ENCODE measurements around the gene ALX4.

The ALX4 gene

DNA sequence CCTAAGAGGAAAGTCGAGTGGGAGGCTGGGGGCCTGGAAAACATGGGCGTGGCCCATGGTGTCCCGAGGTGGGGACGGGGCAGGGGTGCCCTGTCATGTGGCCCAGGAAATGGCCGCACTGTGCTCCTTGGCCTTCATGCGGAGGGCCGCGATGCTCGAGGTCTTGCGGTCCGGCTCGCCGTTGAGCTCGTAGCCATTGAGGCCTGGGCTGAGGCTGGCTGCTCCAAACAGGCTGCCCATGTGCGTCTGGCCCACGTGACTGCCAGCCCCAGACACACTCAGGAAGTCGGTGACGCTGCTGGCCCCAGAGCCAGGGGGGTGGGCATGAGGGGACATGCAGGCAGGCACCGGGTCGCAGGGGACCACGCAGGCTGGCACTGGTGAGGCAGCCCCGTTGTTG, 45.2 kb downstream of the ALX4 start:
- no peak for DNase-seq

- no peak for DNase-seq
These were observed 45.5 kb downstream of the ALX4 start for GRCh38 chr11:44264438-44264749.

DNA sequence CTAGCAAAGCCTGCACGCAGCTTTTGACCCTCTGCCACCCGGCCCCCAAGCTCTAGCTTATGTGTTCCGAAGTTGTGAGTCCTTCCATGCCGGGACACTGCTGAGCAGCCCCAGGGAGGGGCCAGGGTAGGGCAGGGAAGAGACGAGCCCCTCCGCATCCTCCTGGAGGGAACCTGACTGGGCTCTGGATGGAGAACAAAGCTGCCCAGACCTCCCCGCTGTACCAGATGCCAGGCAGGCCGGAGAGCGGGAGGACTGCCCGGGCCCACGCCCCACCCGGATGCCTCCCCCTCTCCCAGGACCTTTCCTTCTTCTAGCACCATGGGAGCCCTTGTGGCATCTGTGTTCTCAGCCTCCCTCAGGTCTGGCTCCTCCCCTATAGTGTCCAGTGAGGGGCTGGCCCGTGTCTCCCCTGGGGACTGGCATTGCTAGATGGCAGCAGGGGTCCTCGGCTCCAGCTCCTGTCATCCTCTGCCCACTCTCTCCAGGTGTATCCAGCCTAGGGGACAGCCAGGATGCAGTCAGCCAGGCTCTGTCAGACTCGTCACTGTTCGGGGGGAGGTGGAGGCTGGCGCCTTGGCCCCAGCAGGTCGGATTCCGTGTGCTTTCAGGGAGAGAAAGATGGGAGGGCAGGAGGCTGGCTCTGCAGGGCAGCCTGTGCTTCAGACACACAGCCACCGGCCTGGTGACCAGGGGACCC, 46.1 kb downstream of the ALX4 start:
- DNase-seq, result no peak

- DNase-seq, result no peak
These were observed 47.9 kb downstream of the ALX4 start for GRCh38 chr11:44261800-44262591.

- no peak for DNase-seq
These were observed 49.9 kb downstream of the ALX4 start for GRCh38 chr11:44260081-44260480.

GRCh38 chr11:44258839-44259420, 51.0 kb downstream of the ALX4 start:
- no peak for DNase-seq

DNA sequence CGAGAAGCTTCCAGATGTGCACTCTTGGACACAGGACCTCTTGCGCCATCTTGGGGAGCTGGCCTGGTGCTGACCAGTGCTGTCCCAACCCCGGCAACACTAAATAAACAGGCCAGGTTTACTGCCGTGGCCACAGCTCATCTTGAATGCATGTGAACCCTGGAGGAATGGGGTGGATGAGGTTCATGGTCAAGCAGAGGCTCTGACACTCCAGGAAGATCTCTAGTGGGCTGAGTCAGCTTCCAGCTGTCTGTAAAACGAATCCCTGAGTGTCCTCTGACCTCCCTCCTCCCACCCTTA, 51.8 kb downstream of the ALX4 start:
- no peak for DNase-seq

DNA sequence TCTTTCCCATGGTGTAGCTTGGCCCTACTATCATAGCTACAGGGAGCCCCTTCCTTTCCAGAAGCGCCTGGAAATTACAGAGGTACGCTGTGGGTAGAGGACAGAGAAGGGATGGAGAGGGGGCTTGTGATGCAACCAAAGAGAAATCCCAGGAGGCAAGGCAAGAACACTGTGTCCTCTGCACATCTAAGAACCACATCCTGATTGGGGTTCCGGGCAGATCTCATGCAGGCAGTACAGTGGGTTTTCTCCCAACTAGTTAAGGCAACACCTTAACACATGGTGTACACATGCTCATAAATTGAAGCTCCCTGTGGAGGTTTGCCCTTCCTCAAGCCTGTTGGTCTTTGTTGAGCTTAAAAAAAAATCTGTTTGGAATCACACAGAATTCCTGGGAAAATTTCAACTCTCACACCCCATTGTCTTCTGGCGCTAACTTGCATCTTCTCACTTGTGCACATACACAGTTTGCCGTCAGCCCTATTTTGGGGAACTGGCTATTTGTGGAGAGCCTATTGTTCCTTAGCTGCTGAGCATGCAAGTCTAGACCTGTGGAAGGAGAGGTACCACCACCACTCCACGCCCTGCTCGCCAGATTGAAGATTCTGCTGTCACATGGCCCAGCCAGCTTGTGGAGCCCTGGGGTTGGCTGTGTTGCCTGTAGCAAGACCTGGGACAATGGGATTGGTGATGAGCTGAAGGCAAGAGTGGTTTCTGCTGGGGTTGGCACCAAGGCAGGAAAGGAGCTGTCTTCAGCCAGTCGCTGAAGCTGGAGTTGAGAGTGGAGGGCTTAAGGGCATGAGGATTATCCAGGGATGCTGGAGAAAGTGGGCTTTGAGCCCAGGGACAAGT, 52.4 kb downstream of the ALX4 start:
- no peak for DNase-seq

DNA sequence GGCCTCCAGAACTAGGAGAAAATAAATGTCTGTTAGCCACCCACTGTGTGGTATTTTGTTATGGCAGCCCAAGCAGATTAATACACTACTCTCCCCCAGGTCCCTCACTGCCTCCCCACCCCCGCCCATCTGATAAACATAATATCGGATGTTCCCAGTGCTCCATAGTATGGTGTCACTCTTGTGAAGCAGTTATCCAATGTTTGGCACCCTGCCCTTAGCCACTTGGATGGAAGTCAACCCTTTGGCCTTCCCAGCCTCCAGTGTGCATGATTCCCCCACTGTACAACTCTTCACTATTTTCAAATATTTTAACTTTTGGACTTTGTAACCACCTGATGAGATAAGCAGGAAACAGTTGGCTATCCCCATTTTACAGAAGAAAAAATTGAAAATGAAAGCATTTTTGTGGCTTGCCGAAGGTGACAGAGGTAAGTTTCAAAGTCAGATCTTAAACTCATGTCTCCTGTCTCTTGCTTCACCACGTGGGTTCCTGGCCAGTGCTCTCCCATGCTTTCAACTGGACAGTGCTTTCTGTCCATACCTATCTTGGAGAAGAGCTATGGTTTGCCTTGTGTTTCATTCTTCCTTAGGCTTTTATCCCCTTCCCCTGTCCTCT, 53.2 kb downstream of the ALX4 start:
- no peak for DNase-seq

DNA sequence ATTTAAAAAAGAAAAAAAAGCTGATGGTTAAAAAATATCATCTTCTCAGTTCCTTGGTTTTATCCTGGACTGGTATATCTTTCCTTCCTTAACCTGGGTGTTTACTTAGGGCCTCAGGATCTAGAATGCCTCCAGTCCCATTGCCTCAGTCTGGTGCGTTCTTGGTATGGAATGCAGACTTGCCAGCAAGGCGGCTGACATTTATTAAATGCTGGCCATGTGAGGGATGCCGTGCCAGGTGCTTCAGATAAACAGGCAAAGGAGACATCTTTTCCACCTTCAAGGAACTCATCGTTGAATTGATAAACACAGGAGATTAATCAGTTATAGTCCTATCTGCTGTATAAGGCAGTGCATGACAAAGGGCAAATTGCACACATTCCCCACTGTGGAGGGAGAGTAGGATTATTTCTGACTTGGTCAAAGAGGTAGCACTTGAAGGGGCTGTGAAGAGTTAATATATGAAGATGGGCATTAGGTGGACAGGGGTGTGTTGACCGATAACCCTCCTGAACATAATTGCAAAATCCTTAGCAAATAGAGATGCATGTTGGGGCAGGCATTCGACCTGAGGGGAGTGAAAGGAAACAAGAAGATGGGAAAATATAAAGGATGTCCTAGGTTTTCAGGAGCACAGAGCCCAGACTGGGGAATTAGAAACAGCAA, 54.4 kb downstream of the ALX4 start:
- DNase-seq, result no peak

GRCh38 chr11:44252999-44253602, 56.8 kb downstream of the ALX4 start:
- no peak for DNase-seq

DNA sequence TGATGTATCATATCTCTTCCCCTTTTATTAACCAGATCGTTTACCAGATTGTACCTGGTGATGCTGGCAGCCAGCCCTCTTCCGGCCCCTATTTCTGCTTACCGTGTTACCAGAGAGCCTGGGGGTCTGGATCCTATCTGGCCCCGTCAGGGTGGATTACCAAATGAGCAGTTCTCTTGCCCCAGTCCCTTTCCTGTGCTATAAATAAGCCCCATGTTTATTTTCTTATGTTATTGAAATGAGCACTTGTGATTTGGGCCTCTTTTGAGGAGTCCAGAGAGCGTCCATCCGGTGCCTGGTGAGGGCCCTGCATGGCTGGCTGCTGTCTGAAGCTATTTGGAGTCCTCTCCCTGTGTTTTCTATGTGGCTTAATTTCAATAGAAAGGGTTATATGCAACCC, 59.5 kb downstream of the ALX4 start:
- no peak for DNase-seq

- no peak for DNase-seq
These were observed 61.8 kb downstream of the ALX4 start for GRCh38 chr11:44248109-44248508.

DNA sequence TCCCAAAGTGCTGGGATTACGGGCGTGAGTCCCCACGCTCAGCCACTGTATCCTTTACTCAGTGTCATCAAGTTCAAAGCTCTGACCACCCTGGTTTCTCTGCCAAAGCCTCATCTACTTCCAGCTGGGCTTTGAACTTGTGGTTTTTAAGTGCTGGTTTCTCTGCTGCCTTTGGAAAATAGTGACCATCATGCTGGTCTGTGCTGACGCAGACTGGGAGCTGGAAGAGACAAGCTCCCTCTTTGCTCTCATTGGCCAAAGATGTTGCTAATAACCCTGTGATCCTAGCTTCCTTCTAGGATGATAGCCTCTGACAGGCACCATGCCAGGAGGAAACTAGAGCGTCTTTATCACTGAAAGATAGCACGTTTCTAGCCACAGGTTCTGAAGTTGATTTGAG, 62.4 kb downstream of the ALX4 start:
- no peak for DNase-seq

GRCh38 chr11:44246726-44247125, 63.2 kb downstream of the ALX4 start:
- DNase-seq, result no peak

- DNase-seq, result no peak
These were observed 65.2 kb downstream of the ALX4 start for GRCh38 chr11:44244639-44245310.

GRCh38 chr11:44243595-44244343, 66.2 kb downstream of the ALX4 start:
- no peak for DNase-seq

DNA sequence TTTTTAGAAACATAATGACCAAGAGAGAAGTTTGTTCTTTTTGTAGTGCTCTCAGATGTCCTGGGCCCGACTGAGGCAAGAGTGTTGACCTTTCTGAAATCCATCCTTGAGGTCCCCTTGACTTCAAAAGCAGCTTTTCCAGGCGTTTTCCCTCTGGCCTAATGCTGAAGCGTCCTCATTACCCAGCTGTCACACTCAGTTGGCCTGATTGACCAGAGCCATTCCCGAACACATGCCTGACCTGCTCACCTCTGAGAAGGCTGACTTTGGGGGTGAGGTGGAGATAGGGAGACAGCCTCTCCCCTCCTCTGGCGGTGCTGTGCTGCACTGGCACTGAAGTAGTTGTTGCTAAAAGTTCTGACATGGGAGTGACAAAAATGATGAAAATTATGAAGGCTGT, 66.9 kb downstream of the ALX4 start:
- no peak for DNase-seq

- no peak for DNase-seq
These were observed 68.1 kb downstream of the ALX4 start for GRCh38 chr11:44241851-44242250.

DNA sequence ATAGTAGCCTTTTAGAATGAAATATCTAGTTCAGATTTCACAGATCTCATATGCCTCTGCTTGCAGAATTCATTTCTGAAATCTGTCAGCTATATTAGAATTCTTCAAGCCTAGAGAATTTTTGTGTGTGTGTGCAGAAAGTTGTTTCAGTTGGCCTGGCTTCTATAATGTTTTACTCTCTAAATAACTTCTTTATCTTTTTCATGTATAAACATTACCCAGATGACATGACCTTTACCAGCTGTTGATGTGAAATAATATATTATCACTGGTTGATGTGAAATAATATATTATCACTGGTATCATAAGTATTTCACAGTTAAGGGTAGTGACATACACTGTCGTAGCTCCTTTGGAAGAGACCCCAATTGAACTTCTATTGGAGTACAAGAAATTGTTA, 72.8 kb downstream of the ALX4 start:
- no peak for DNase-seq

- DNase-seq, result no peak
These were observed 73.6 kb downstream of the ALX4 start for GRCh38 chr11:44236296-44236695.

Data from stimulated activated naive CD4-positive, alpha-beta T cell (primary cell).